Hippocampal formation (tissue), 2 donors: Measurements from ENCODE around the gene ASTN2.
A peak's percentile ranks its signal among the peaks of the same experiment; 100 is the strongest.

Source experiments
- DNase-seq, 2 donors: peaks; one replicate each; lab custom pipeline; 2025; lab: John Stamatoyannopoulos, UW

ASTN2 gene

GRCh38 chr9:117013440-117013995 is 401.3 kb downstream of the ASTN2 start:
- no peak for DNase-seq

- DNase-seq = no peak
Measured at GRCh38 chr9:117010061-117010460, 404.8 kb downstream of the ASTN2 start.

GRCh38 chr9:117008876-117009275 is 406.0 kb downstream of the ASTN2 start:
- DNase-seq = no peak

- no peak for DNase-seq
Measured at GRCh38 chr9:117008461-117008860, 406.4 kb downstream of the ASTN2 start.

GRCh38 chr9:117002686-117003085 is 412.2 kb downstream of the ASTN2 start:
- peak in 1 of 2 donors; percentile 28 for DNase-seq

- no peak for DNase-seq
Measured at GRCh38 chr9:117000834-117001233, 414.0 kb downstream of the ASTN2 start.

- no peak for DNase-seq
Measured at GRCh38 chr9:117000196-117000723, 414.6 kb downstream of the ASTN2 start.

- no peak for DNase-seq
Measured at GRCh38 chr9:116998305-116998704, 416.6 kb downstream of the ASTN2 start.

GRCh38 chr9:116992865-116993264 is 422.0 kb downstream of the ASTN2 start:
- DNase-seq = no peak

GRCh38 chr9:116991051-116991450 is 423.8 kb downstream of the ASTN2 start:
- DNase-seq = no peak

GRCh38 chr9:116990592-116990991 is 424.3 kb downstream of the ASTN2 start:
- DNase-seq = no peak

- DNase-seq = no peak
Measured at GRCh38 chr9:116987721-116988485, 427.0 kb downstream of the ASTN2 start.

GRCh38 chr9:116986015-116986414 is 428.8 kb downstream of the ASTN2 start:
- no peak for DNase-seq

GRCh38 chr9:116985596-116985995 is 429.3 kb downstream of the ASTN2 start:
- DNase-seq = no peak

GRCh38 chr9:116984111-116984510 is 430.7 kb downstream of the ASTN2 start:
- no peak for DNase-seq

- no peak for DNase-seq
Measured at GRCh38 chr9:116980582-116981120, 434.2 kb downstream of the ASTN2 start.

GRCh38 chr9:116979456-116979855 is 435.4 kb downstream of the ASTN2 start:
- no peak for DNase-seq

- no peak for DNase-seq
Measured at GRCh38 chr9:116978155-116978554, 436.7 kb downstream of the ASTN2 start.

GRCh38 chr9:116975126-116975525 is 439.7 kb downstream of the ASTN2 start:
- no peak for DNase-seq

GRCh38 chr9:116966199-116966598 is 448.7 kb downstream of the ASTN2 start:
- DNase-seq = no peak

- no peak for DNase-seq
Measured at GRCh38 chr9:116964258-116964657, 450.6 kb downstream of the ASTN2 start.

GRCh38 chr9:116959809-116960208 is 455.0 kb downstream of the ASTN2 start:
- no peak for DNase-seq

- DNase-seq = no peak
Measured at GRCh38 chr9:116958881-116959280, 456.0 kb downstream of the ASTN2 start.
